OCI-LY1 (cell line): Measurements from ENCODE around the gene MAPK8.

Experiments
- H2AFZ ChIP-seq: fragments of 200-600 bp; sonication (generic), shearing (Covaris generic); 2 replicates; pipeline ENCODE4 v1.6.0; 2014; ENCODE audit warnings: antibody characterized with exemption, mild to moderate bottlenecking, low read length
- H3F3A ChIP-seq: fragments of 200-600 bp; sonication (generic), shearing (Covaris generic); 2 replicates; pipeline ENCODE4 v1.6.0; 2014; ENCODE audit warnings: mild to moderate bottlenecking, antibody characterized with exemption, low read length, moderate library complexity; ENCODE audit not compliant: insufficient read depth
- H3K27ac ChIP-seq: fragments of 200-600 bp; sonication (generic); 2 replicates; pipeline ENCODE4 v1.5.1; 2014; ENCODE audit warnings: low read length, mixed run types, mild to moderate bottlenecking, low read depth; ENCODE audit not compliant: poor library complexity, severe bottlenecking
- H3K27me3 ChIP-seq: fragments of 200-600 bp; sonication (generic); 2 replicates; pipeline ENCODE4 v1.6.0; 2014; ENCODE audit warnings: antibody characterized with exemption, mild to moderate bottlenecking, low read length, moderate library complexity; ENCODE audit not compliant: insufficient read depth
- H3K36me3 ChIP-seq: fragments of 200-600 bp; sonication (generic); 2 replicates; pipeline ENCODE4 v1.6.1; 2014; ENCODE audit warnings: mild to moderate bottlenecking, antibody characterized with exemption, low read length, moderate library complexity, mixed read lengths; ENCODE audit not compliant: insufficient read depth
- H3K4me1 ChIP-seq: fragments of 200-600 bp; sonication (generic); 2 replicates; pipeline ENCODE4 v1.5.1; 2014; ENCODE audit warnings: mild to moderate bottlenecking, low read length, moderate library complexity; ENCODE audit not compliant: insufficient read depth, severe bottlenecking
- H3K4me2 ChIP-seq: fragments of 200-600 bp; sonication (generic), shearing (Covaris generic); 2 replicates; pipeline ENCODE4 v1.6.1; 2014; ENCODE audit warnings: low read length
- H3K4me3 ChIP-seq: fragments of 200-600 bp; sonication (generic); 2 replicates; pipeline ENCODE4 v1.5.1; 2014; ENCODE audit warnings: low read length, low read depth, mild to moderate bottlenecking, mixed read lengths; ENCODE audit not compliant: poor library complexity, severe bottlenecking
- H3K79me2 ChIP-seq: fragments of 200-600 bp; shearing (Covaris generic); 2 replicates; pipeline ENCODE4 v1.6.1; 2016; ENCODE audit warnings: mixed run types, low read length, mixed read lengths; ENCODE audit not compliant: insufficient read depth
- H3K9ac ChIP-seq: fragments of 200-600 bp; sonication (generic), shearing (Covaris generic); 2 replicates; pipeline ENCODE4 v1.6.1; 2014; ENCODE audit warnings: mild to moderate bottlenecking, low read length, mixed read lengths
- H3K9me2 ChIP-seq: fragments of 200-600 bp; sonication (generic), shearing (Covaris generic); 2 replicates; pipeline ENCODE4 v1.6.1; 2014; ENCODE audit warnings: low read depth, mild to moderate bottlenecking, low read length, mixed read lengths
- H3K9me3 ChIP-seq: fragments of 200-600 bp; shearing (Covaris generic); 2 replicates; pipeline ENCODE4 v1.6.1; 2014; ENCODE audit warnings: low read length, mixed read lengths
- H4K20me1 ChIP-seq: fragments of 200-600 bp; sonication (generic), shearing (Covaris generic); 2 replicates; pipeline ENCODE4 v1.6.0; 2016; ENCODE audit warnings: mild to moderate bottlenecking, low read length; ENCODE audit not compliant: insufficient read depth
- CTCF ChIP-seq: fragments of 200-600 bp; sonication (generic), shearing (Covaris generic); IDR thresholded peaks from 2 replicates; pipeline ENCODE4 v1.5.1; 2017; ENCODE audit warnings: mild to moderate bottlenecking, antibody characterized with exemption, low read length, moderate library complexity, mixed read lengths
- EZH2 ChIP-seq: fragments of 200-600 bp; sonication (generic), shearing (Covaris generic); IDR thresholded peaks from 2 replicates; pipeline ENCODE4 v1.8.0; 2017; ENCODE audit warnings: borderline replicate concordance, mixed run types, mild to moderate bottlenecking, antibody characterized with exemption, low read length, moderate library complexity, mixed read lengths

MAPK8 gene

DNA sequence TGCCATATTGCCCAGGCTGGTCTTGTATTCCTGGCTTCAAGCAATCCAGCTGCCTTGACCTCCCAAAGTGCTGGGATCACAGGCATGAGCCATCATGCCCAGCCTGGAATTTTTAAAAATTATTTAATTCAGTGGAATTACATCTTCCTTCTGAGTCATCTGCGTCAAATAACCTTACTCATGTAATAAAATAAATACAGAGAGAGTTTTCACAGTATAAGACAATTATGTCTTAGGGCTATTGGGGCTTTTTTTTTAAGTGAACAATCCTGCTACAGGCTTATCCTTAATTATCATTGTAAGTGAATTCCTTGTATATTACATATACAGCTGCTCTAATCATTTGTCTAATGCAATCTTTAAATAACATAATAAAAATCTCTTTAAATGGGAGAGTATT lies 108.3 kb downstream of the MAPK8 start:
- no peak for TF ChIP-seq EZH2
- H3F3A ChIP-seq = no peaks in the 10 kb centered on the region
- H3K79me2 ChIP-seq = no peaks in the 10 kb centered on the region
- H3K9me2 ChIP-seq = no peaks in the 10 kb centered on the region
- no peaks in the 10 kb centered on the region for H4K20me1 ChIP-seq
- H3K4me3 ChIP-seq = no peak overlapping the region
- no peak overlapping the region for H3K4me2 ChIP-seq
- H3K27ac ChIP-seq = no peak overlapping the region
- H3K9me3 ChIP-seq = no peaks in the 10 kb centered on the region
- H3K36me3 ChIP-seq = peaks cover 3% of the 10 kb centered on the region; the same call in 1 of the 2 replicates
- H2AFZ ChIP-seq = no peak overlapping the region
- H3K27me3 ChIP-seq = no peaks in the 10 kb centered on the region
- no peak overlapping the region for H3K9ac ChIP-seq
- no peaks in the 10 kb centered on the region for H3K4me1 ChIP-seq

DNA sequence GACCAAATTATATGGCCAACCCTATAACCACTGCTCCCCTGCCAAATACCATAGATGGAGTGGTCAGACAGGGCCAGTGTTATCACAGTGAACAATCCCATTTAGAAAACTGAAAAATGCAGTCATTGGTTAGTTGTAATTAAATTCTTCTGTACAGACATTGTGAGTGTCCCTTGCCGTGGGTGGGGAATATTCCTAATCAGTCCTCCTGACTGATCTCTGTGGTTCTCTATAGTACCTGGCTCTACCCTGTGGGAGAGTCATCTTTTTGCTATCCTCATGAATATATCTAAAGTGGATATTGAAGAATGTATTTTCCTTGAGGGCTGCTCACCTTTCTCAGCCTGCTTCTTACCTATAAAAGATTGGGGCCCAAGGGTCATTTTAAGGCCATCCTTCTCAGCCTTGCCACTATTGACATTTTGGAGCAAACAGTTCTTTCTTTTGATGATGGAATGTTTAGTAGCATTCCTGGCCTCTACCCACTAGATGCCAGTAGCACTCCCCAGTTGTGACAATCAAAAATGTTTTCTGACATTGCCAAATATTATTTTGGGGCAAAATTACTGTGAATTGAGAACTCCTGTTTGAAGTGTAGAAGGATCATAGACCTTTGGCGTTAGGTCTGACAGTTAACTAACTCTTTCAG lies 110.2 kb downstream of the MAPK8 start:
- Histone ChIP-seq H3K4me3 (no peak overlapping the region), H3K79me2 (no peaks in the 10 kb centered on the region), H3K27me3 (no peaks in the 10 kb centered on the region), H3K9ac (no peak overlapping the region), H3K36me3 (peaks cover 3% of the 10 kb centered on the region; the same call in 1 of the 2 replicates), H3K27ac (no peak overlapping the region), H4K20me1 (no peaks in the 10 kb centered on the region), H3K4me2 (no peak overlapping the region), H3K9me3 (no peaks in the 10 kb centered on the region), H3K4me1 (no peaks in the 10 kb centered on the region), H3K9me2 (no peaks in the 10 kb centered on the region), H3F3A (no peaks in the 10 kb centered on the region), H2AFZ (no peak overlapping the region)
- no peak for TF ChIP-seq EZH2
- no peak for TF ChIP-seq CTCF

DNA sequence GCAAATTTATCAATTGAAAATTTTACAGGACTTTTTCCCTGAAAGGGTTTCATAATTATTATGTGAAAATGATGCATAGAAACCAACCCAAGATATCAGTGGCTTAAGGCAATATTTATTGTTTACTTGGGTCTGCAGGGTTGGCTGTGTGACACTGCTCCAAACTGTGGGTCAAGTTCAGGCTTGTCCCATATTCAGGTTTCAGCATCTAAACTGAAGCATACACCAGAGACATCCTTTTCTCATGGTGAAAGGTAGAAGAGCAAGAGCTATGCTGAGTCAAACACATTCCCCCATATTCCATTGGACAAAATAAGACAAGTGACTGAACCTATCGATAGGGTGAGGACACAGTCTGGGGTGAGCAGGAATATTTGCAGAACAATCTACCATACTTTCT lies 110.9 kb downstream of the MAPK8 start:
- Histone ChIP-seq H4K20me1 (no peaks in the 10 kb centered on the region), H3K27ac (no peak overlapping the region), H3K9ac (no peak overlapping the region), H3K4me2 (no peak overlapping the region), H3K79me2 (no peaks in the 10 kb centered on the region), H2AFZ (no peak overlapping the region), H3K9me2 (no peaks in the 10 kb centered on the region), H3K27me3 (no peaks in the 10 kb centered on the region), H3K4me3 (no peak overlapping the region), H3K9me3 (no peaks in the 10 kb centered on the region), H3K4me1 (no peaks in the 10 kb centered on the region), H3F3A (no peaks in the 10 kb centered on the region), H3K36me3 (peaks cover 3% of the 10 kb centered on the region; the same call in 1 of the 2 replicates)
- no peak for TF ChIP-seq CTCF
- TF ChIP-seq EZH2 = no peak
